Measurements from ENCODE around the gene AXIN2. TPM values are rescaled to one million over a fixed set of nuclear protein-coding genes. Genes with fewer than 3 reads are reported as not detected.

Gene AXIN2
- 0.64 to 1.0 TPM (median 0.80 TPM) in 5 replicates for total RNA-seq (2022; extraction: Qiagen RNA extraction)

DNA sequence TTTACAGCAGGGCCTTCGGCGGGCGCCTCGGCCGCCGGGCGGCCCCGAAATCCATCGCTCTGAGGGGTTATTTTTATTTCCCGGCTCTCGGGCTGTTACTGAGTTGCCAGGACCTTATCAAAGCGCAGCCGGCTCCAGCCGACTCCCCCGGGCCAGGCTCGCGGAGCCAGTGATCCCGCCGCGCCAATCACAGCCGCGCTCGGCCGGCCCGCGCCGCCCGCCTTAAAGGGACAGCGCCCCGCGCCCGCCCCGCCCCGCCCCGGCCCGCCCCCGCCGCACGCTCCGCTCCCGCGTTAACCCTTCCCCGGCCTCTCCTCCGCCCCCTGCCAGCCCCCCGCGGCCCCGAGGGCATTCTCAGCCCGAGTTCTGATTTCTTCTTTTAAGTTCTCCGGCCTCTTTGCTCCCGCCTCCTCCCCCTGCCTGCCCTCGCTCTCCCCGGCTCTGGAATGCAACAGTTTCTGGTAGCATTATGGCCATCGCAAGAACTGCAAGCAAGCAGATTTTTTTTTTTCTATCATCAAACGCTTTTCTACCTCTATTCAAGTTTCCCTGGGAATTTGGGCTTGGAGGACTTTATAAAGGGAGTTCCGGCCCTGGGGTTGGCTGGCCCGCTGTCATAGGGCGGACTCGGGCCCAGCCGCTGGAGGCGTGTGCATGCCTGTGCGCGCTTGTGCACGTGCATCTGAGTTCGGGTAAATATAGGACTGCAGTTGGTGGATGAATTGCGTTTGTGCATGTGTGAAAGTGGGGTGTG, at the start of gene AXIN2:
AXIN2 (minus strand) TSS at position 197 of the 754 bp plus-strand sequence. CDS start 3,028 bp downstream, outside the sequence.

